Activated naive CD4-positive, alpha-beta T cell treated with anti-CD3 and anti-CD28 coated beads for 36 hours (primary cell): Measurements from ENCODE around the gene TMTC2. TPM values are rescaled to one million over a fixed set of nuclear protein-coding genes. Genes with fewer than 3 reads are reported as not detected.

Source experiments
- CTCF ChIA-PET: fragments of 350-600 bp; sonication (Branson Sonifier 250); formaldehyde crosslinking; loops from one replicate; lab custom pipeline; 2021; ENCODE audit warnings: antibody characterized with exemption; lab: Charles Lee
- DNase-seq: peaks from one replicate; pipeline ENCODE4 v3.0.0-alpha.2; 2020
- H3K27ac Mint-ChIP-seq: one replicate; pipeline ENCODE4 v1.8.0; 2021; ENCODE audit warnings: mild to moderate bottlenecking, mixed read lengths
- H3K27me3 Mint-ChIP-seq: one replicate; pipeline ENCODE4 v1.8.0; 2021; ENCODE audit warnings: low read depth, mixed read lengths
- H3K36me3 Mint-ChIP-seq: one replicate; pipeline ENCODE4 v1.8.0; 2021; ENCODE audit warnings: low read depth, mixed read lengths
- H3K4me1 Mint-ChIP-seq: one replicate; pipeline ENCODE4 v1.8.0; 2021; ENCODE audit warnings: low read depth, mixed read lengths
- H3K4me3 Mint-ChIP-seq: one replicate; pipeline ENCODE4 v1.8.0; 2021; ENCODE audit warnings: mild to moderate bottlenecking, moderate library complexity, mixed read lengths
- H3K9me3 Mint-ChIP-seq: one replicate; pipeline ENCODE4 v1.8.0; 2021; ENCODE audit warnings: mixed read lengths
- intact Hi-C: fragments of 100-400 bp; cut with micrococcal nuclease; formaldehyde crosslinking; loops from one replicate; pipeline ENCODE4 v1.15.1; 2023
- total RNA-seq, 2 experiments: library from RNA; stranded (reverse); gene quantifications; one replicate each; pipeline ENCODE4 v1.2.3, GENCODE V29; 2021

The TMTC2 gene
- total RNA-seq, 2 experiments from 2014 or later, result 3.1 TPM

- no peaks in the 10 kb centered on the region for H3K36me3 Mint-ChIP-seq
- no peaks in the 10 kb centered on the region for H3K27me3 Mint-ChIP-seq
- no peak overlapping the region for H3K27ac Mint-ChIP-seq
- intact Hi-C loops, result no loop called here
- no peak overlapping the region for H3K4me3 Mint-ChIP-seq
- CTCF ChIA-PET, result no interaction called here
- H3K9me3 Mint-ChIP-seq, result no peaks in the 10 kb centered on the region
- DNase-seq, result no peak
- H3K4me1 Mint-ChIP-seq, result no peaks in the 10 kb centered on the region
Measured at GRCh38 chr12:82959821-82960220, 273.1 kb downstream of the TMTC2 start.

GRCh38 chr12:82961835-82962234 is 275.1 kb downstream of the TMTC2 start:
- Mint-ChIP-seq H3K27me3 (no peaks in the 10 kb centered on the region), H3K4me1 (no peaks in the 10 kb centered on the region), H3K36me3 (no peaks in the 10 kb centered on the region), H3K4me3 (no peak overlapping the region), H3K27ac (no peak overlapping the region), H3K9me3 (no peaks in the 10 kb centered on the region)
- intact Hi-C loops, result no loop called here
- CTCF ChIA-PET, result no interaction called here
- DNase-seq, result no peak

- intact Hi-C loops, result no loop called here
- Mint-ChIP-seq H3K36me3 (no peaks in the 10 kb centered on the region), H3K27ac (no peak overlapping the region), H3K4me3 (no peak overlapping the region), H3K27me3 (no peaks in the 10 kb centered on the region), H3K4me1 (no peaks in the 10 kb centered on the region), H3K9me3 (no peaks in the 10 kb centered on the region)
- DNase-seq, result no peak
- CTCF ChIA-PET, result no interaction called here
Measured at GRCh38 chr12:82963956-82964355, 277.2 kb downstream of the TMTC2 start.

DNA sequence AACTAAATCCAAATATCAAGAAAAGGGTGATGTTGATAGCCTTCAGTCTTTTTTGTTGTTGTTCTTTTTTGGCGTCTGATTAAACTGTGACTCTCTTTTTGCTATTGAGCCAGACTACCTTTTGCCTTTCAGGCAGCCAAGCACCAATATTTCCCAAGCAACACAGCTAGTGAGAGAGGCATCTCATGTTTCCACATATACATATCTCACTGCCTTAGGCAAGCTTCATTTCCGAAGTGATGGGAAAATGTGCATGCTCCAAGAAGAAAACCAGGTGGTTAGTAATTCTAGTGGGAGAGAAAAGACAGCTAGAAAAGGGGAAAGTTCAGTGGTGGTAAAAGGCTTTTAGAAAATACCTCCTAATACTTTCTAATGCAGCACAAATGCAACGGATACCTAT is 277.7 kb downstream of the TMTC2 start:
- DNase-seq, result no peak
- Mint-ChIP-seq H3K4me1 (no peaks in the 10 kb centered on the region), H3K27me3 (no peaks in the 10 kb centered on the region), H3K9me3 (no peaks in the 10 kb centered on the region), H3K36me3 (no peaks in the 10 kb centered on the region), H3K27ac (no peak overlapping the region), H3K4me3 (no peak overlapping the region)
- intact Hi-C loops, result no loop called here
- CTCF ChIA-PET, result no interaction called here

DNA sequence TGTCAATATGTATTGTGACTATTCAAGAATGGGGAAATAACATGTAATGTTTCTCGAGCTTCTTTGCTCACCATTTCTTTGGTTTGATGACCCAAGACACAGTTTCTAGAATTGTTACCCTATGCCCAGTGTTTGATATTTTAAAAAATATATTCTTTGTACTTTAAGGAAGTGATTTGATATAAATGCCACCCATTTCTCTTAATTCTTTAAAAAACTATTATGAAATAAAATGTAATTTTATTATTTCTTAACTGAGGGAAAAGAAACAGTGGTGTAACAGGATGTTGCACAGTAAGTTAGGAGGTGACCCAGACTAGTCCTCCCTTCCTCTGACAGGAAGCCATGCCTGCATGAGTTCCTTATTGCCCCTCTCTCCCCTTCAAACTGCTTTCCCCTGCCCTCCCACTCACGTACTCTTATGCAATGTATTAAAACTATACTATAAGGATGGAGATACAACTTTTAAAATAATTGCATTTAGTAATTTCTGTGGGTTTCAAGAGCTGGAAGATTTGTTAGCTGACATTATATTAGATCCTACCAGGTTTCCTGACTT is 279.4 kb downstream of the TMTC2 start:
- Mint-ChIP-seq H3K9me3 (no peaks in the 10 kb centered on the region), H3K27me3 (no peaks in the 10 kb centered on the region), H3K27ac (no peak overlapping the region), H3K4me1 (no peaks in the 10 kb centered on the region), H3K4me3 (no peak overlapping the region), H3K36me3 (no peaks in the 10 kb centered on the region)
- no peak for DNase-seq
- CTCF ChIA-PET, result interaction anchor here (0.7 kb wide), 1 partner anchor 503 kb away, joined by 3 read pairs; no protein-coding TSS in a partner anchor
- intact Hi-C loops, result no loop called here

- no peaks in the 10 kb centered on the region for H3K36me3 Mint-ChIP-seq
- H3K4me3 Mint-ChIP-seq, result no peak overlapping the region
- CTCF ChIA-PET, result interaction anchor here (1.6 kb wide), 1 partner anchor 282 kb away, joined by 4 read pairs; the partner anchor contains the start of gene TMTC2
- intact Hi-C loops, result no loop called here
- no peak for DNase-seq
- H3K27ac Mint-ChIP-seq, result no peak overlapping the region
- H3K9me3 Mint-ChIP-seq, result no peaks in the 10 kb centered on the region
- H3K27me3 Mint-ChIP-seq, result no peaks in the 10 kb centered on the region
- H3K4me1 Mint-ChIP-seq, result no peaks in the 10 kb centered on the region
Measured at GRCh38 chr12:82968631-82969367, 282.1 kb downstream of the TMTC2 start.

DNA sequence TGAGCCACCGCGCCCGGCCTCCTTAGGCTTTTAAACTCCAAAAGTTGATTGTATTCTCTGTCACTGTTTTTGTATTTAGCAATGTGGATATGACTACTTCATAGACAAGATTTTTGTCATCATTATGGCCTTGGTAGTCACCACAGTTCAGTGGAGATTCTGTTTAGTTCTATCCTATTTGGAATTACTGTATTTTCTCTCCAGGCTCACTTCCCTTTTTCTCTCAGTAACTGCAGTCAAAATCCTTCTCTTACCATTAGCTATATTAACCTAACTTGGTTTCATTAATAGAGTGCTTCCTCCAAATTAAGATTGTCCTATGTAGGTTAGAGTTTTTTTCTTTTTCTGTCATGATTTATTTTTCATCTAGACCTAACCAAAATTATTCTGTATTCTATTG is 283.9 kb downstream of the TMTC2 start:
- H3K4me1 Mint-ChIP-seq, result no peaks in the 10 kb centered on the region
- intact Hi-C loops, result no loop called here
- CTCF ChIA-PET, result no interaction called here

GRCh38 chr12:82971584-82971983 is 284.9 kb downstream of the TMTC2 start:
- Mint-ChIP-seq H3K27me3 (no peaks in the 10 kb centered on the region), H3K27ac (no peak overlapping the region), H3K36me3 (no peaks in the 10 kb centered on the region), H3K9me3 (no peaks in the 10 kb centered on the region), H3K4me3 (no peak overlapping the region), H3K4me1 (no peaks in the 10 kb centered on the region)
- CTCF ChIA-PET, result no interaction called here
- intact Hi-C loops, result no loop called here
- no peak for DNase-seq

More for the DNA sequence above, 283.9 kb downstream of the TMTC2 start:
- no peaks in the 10 kb centered on the region for H3K27me3 Mint-ChIP-seq
- no peak overlapping the region for H3K4me3 Mint-ChIP-seq
- no peak for DNase-seq
- no peak overlapping the region for H3K27ac Mint-ChIP-seq
- H3K36me3 Mint-ChIP-seq, result no peaks in the 10 kb centered on the region
- no peaks in the 10 kb centered on the region for H3K9me3 Mint-ChIP-seq

GRCh38 chr12:82972624-82973023 is 285.9 kb downstream of the TMTC2 start:
- no peaks in the 10 kb centered on the region for H3K36me3 Mint-ChIP-seq
- no peak for DNase-seq
- no peaks in the 10 kb centered on the region for H3K27me3 Mint-ChIP-seq
- intact Hi-C loops, result no loop called here
- no peak overlapping the region for H3K27ac Mint-ChIP-seq
- no peak overlapping the region for H3K4me3 Mint-ChIP-seq
- CTCF ChIA-PET, result interaction anchor here (0.7 kb wide), 1 partner anchor 781 kb away, joined by 3 read pairs; no protein-coding TSS in a partner anchor
- H3K4me1 Mint-ChIP-seq, result no peaks in the 10 kb centered on the region
- no peaks in the 10 kb centered on the region for H3K9me3 Mint-ChIP-seq

- Mint-ChIP-seq H3K27me3 (no peaks in the 10 kb centered on the region), H3K4me1 (no peaks in the 10 kb centered on the region), H3K27ac (no peak overlapping the region), H3K9me3 (no peaks in the 10 kb centered on the region), H3K36me3 (no peaks in the 10 kb centered on the region), H3K4me3 (no peak overlapping the region)
- DNase-seq, result no peak
- intact Hi-C loops, result no loop called here
- CTCF ChIA-PET, result no interaction called here
Measured at GRCh38 chr12:82973592-82973991, 286.9 kb downstream of the TMTC2 start.

DNA sequence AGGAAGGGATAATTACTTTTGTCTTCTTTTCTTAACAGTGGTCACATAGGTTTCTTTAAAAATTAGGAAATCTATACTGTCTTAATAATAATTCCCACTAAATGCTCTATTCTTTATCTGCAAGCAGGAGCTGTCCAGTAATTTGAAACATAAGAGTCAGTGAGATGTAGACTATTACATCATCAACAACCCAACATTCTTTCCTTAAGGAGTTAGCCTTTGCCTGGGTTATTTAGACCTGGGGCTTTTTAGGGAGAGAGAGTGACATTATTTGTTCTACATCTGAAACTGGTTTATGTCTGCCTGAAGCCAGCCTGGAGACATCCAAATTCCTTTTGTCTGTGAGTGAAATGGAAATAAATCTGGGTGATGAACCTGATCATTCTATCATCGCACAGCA is 294.4 kb downstream of the TMTC2 start:
- intact Hi-C loops, result no loop called here
- Mint-ChIP-seq H3K9me3 (no peaks in the 10 kb centered on the region), H3K4me3 (no peak overlapping the region), H3K36me3 (no peaks in the 10 kb centered on the region), H3K4me1 (no peaks in the 10 kb centered on the region), H3K27me3 (no peaks in the 10 kb centered on the region), H3K27ac (no peak overlapping the region)
- no peak for DNase-seq
- CTCF ChIA-PET, result no interaction called here

- Mint-ChIP-seq H3K27me3 (no peaks in the 10 kb centered on the region), H3K4me3 (no peak overlapping the region), H3K4me1 (no peaks in the 10 kb centered on the region), H3K36me3 (no peaks in the 10 kb centered on the region), H3K9me3 (no peaks in the 10 kb centered on the region), H3K27ac (no peak overlapping the region)
- CTCF ChIA-PET, result no interaction called here
- no peak for DNase-seq
- intact Hi-C loops, result no loop called here
Measured at GRCh38 chr12:82994117-82994516, 307.4 kb downstream of the TMTC2 start.

DNA sequence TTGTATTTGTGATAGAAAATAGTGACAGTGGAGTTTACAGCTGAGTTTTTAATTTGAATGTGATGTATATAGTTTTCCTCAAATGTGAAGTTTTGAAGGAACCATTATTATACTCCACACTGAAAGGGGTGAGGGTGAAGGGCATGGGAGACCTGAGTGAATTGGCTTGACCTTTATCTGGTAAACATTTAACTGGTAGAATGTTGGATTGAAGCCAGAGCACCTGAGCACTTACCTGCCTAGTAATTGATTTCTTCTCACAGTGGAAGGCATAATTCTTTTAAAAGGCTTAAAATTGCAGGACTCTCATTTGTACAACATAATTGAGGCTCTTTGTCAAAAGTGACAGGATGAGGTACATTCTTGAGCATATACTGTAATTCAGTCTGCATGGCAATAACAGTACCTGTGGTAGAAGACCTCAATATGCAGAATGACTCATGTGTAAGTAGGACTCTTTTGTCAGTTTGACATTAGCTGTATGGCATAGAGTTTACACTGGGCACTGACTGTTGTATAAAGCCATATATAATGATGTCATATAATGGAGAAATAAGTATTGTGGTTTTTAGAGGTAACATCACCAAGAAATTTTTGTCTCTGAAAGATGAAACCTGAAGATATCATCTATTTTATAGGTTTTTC is 309.6 kb downstream of the TMTC2 start:
- Mint-ChIP-seq H3K4me1 (no peaks in the 10 kb centered on the region), H3K9me3 (no peaks in the 10 kb centered on the region), H3K36me3 (no peaks in the 10 kb centered on the region), H3K27ac (no peak overlapping the region), H3K27me3 (no peaks in the 10 kb centered on the region), H3K4me3 (no peak overlapping the region)
- CTCF ChIA-PET, result no interaction called here
- no peak for DNase-seq
- intact Hi-C loops, result no loop called here
